Endothelial cell of umbilical vein (primary cell): Measurements from ENCODE around the gene ANAPC5.
"Not testable (repeated sequence)": the region's sequence is repeated elsewhere in the genome, so short reads cannot be mapped to it uniquely, and the experiment has no call there.

Experiments
- EZH2 ChIP-seq: IDR thresholded peaks from 2 replicates; pipeline ENCODE4 v1.6.1; 2012; ENCODE audit warnings: borderline replicate concordance, low read depth, mild to moderate bottlenecking, moderate library complexity, low read length, inconsistent platforms; ENCODE audit not compliant: severe bottlenecking
- MYC ChIP-seq: IDR thresholded peaks from one replicate; pipeline ENCODE4 v1.6.1; 2011; ENCODE audit warnings: mild to moderate bottlenecking, low read depth, low read length
- POLR2A ChIP-seq: IDR thresholded peaks from 2 replicates; pipeline ENCODE4 v1.6.1; 2012; ENCODE audit warnings: low read depth, mild to moderate bottlenecking, control low read depth, low read length
- POLR2AphosphoS5 ChIP-seq: IDR thresholded peaks from 2 replicates; pipeline ENCODE4 v1.6.1; 2012; ENCODE audit warnings: low read depth, mild to moderate bottlenecking, control low read depth, low read length, moderate library complexity; ENCODE audit not compliant: insufficient read depth
- TF ChIP-seq, protein P1 (sequence below), 2 donors: IDR thresholded peaks; 1 replicate in 1 of 2; 2 replicates in 1 of 2; pipeline ENCODE4 v1.5.1; 2011; ENCODE audit warnings: low read length in 2 of 2, mild to moderate bottlenecking in 2 of 2, moderate library complexity in 2 of 2, control low read depth in 1 of 2, inconsistent platforms in 1 of 2, low read depth in 1 of 2; ENCODE audit not compliant: insufficient read depth in 1 of 2; ENCODE audit errors: extremely low read depth in 1 of 2
- TF ChIP-seq, protein P2 (sequence below): IDR thresholded peaks from 2 replicates; pipeline ENCODE4 v1.6.1; 2011; ENCODE audit not compliant: insufficient read depth, insufficient read length

DNA sequence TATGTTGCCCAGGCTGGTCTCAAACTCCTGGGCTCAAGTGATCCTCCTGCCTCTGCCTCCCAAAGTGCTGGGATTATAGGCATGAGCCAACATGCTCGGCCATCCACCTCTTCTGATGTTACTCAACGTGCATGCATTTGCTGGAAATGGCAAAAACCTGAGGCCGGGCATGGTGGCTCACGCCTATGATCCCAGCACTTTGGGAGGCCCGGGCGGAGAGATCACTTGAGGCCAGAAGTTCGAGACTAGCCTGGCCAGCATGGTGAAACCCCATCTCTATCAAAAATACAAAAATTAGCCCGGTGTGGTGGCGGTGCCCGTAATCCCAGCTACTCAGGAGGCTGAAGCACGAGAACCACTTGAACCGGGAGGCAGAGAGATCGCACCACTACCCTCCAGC, 53.8 kb downstream of the ANAPC5 start:
- TF ChIP-seq POLR2AphosphoS5, POLR2A, EZH2, MYC: not testable (repeated sequence)
- TF ChIP-seq, protein P1, sequence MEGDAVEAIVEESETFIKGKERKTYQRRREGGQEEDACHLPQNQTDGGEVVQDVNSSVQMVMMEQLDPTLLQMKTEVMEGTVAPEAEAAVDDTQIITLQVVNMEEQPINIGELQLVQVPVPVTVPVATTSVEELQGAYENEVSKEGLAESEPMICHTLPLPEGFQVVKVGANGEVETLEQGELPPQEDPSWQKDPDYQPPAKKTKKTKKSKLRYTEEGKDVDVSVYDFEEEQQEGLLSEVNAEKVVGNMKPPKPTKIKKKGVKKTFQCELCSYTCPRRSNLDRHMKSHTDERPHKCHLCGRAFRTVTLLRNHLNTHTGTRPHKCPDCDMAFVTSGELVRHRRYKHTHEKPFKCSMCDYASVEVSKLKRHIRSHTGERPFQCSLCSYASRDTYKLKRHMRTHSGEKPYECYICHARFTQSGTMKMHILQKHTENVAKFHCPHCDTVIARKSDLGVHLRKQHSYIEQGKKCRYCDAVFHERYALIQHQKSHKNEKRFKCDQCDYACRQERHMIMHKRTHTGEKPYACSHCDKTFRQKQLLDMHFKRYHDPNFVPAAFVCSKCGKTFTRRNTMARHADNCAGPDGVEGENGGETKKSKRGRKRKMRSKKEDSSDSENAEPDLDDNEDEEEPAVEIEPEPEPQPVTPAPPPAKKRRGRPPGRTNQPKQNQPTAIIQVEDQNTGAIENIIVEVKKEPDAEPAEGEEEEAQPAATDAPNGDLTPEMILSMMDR (IDR thresholded peaks at IDR 0.05; ENCODE audit: extremely low read depth in 1 of 2, insufficient read depth in 1 of 2, low read depth in 1 of 2, low read length in 2 of 2), result not testable (repeated sequence)
- TF ChIP-seq, protein P2, sequence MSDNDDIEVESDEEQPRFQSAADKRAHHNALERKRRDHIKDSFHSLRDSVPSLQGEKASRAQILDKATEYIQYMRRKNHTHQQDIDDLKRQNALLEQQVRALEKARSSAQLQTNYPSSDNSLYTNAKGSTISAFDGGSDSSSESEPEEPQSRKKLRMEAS, result not testable (repeated sequence)
